Measurements from ENCODE around the gene DIAPH1.

GRCh38 chr5:141640051-141640415 is 21.2 kb upstream of the DIAPH1 start:
- TF ChIP-seq, protein P1, sequence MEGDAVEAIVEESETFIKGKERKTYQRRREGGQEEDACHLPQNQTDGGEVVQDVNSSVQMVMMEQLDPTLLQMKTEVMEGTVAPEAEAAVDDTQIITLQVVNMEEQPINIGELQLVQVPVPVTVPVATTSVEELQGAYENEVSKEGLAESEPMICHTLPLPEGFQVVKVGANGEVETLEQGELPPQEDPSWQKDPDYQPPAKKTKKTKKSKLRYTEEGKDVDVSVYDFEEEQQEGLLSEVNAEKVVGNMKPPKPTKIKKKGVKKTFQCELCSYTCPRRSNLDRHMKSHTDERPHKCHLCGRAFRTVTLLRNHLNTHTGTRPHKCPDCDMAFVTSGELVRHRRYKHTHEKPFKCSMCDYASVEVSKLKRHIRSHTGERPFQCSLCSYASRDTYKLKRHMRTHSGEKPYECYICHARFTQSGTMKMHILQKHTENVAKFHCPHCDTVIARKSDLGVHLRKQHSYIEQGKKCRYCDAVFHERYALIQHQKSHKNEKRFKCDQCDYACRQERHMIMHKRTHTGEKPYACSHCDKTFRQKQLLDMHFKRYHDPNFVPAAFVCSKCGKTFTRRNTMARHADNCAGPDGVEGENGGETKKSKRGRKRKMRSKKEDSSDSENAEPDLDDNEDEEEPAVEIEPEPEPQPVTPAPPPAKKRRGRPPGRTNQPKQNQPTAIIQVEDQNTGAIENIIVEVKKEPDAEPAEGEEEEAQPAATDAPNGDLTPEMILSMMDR (IDR thresholded peaks at IDR 0.05; ENCODE audit: low read depth, low read length, poor library complexity, severe bottlenecking) = no peak
- TF ChIP-seq EZH2phosphoT487 (IDR thresholded peaks at IDR 0.05; ENCODE audit: borderline replicate concordance, low read length) = no peak

Data from DOHH2 (cell line).